Omental fat pad (tissue), 4 donors: ENCODE results near the gene SRSF11. TPM values are rescaled to one million over a fixed set of nuclear protein-coding genes. Genes with fewer than 3 reads are reported as not detected.

Experiments used
- ATAC-seq: fragments of 150-250 bp; one replicate; pipeline ENCODE4 v1.9.1; 2016; ENCODE audit warnings: mild to moderate bottlenecking, moderate library complexity; ENCODE audit not compliant: low FRiP score
- DNase-seq: peaks from one replicate; pipeline ENCODE4 v3.0.0-alpha.2; 2019; ENCODE audit warnings: low spot score
- total RNA-seq, 4 donors: library from RNA; depleted of rRNA; stranded (reverse); fragments of >200 nt; gene quantifications; one replicate each; pipeline ENCODE4 v1.1.0, GENCODE V29; 2016
- TF ChIP-seq, protein P1 (sequence below), 3 donors: fragments of 450-650 bp; IDR thresholded peaks; one replicate each; pipeline ENCODE4 v1.5.1; 2016 to 2017; ENCODE audit warnings: antibody characterized with exemption in 3 of 3, mild to moderate bottlenecking in 3 of 3, moderate library complexity in 2 of 3

SRSF11 gene
- total RNA-seq, 4 donors from 2014 or later: 143 to 240 (median 167) TPM

DNA sequence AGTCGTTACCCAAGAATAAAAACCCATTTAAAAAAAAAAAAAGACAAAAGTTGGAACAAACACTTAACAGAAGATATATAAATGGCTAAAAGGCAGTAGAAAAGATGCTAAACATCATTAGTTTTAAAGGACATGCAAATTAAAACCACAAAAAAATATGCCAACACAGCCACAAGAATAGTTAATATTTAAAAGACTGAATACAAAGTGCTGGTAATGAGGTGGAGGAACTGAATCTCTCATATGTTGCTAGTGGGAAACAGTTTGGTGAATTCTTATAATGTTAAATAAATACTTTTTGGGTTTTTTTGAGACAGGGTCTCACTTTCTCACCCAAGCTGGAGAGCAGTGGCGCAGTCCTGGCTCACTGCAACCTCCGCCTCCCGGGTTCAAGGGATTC lies 25.8 kb upstream of the SRSF11 start:
- ATAC-seq: no peak
- TF ChIP-seq, protein P1, sequence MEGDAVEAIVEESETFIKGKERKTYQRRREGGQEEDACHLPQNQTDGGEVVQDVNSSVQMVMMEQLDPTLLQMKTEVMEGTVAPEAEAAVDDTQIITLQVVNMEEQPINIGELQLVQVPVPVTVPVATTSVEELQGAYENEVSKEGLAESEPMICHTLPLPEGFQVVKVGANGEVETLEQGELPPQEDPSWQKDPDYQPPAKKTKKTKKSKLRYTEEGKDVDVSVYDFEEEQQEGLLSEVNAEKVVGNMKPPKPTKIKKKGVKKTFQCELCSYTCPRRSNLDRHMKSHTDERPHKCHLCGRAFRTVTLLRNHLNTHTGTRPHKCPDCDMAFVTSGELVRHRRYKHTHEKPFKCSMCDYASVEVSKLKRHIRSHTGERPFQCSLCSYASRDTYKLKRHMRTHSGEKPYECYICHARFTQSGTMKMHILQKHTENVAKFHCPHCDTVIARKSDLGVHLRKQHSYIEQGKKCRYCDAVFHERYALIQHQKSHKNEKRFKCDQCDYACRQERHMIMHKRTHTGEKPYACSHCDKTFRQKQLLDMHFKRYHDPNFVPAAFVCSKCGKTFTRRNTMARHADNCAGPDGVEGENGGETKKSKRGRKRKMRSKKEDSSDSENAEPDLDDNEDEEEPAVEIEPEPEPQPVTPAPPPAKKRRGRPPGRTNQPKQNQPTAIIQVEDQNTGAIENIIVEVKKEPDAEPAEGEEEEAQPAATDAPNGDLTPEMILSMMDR (IDR thresholded peaks at IDR 0.05): no peak
- DNase-seq: no peak

DNA sequence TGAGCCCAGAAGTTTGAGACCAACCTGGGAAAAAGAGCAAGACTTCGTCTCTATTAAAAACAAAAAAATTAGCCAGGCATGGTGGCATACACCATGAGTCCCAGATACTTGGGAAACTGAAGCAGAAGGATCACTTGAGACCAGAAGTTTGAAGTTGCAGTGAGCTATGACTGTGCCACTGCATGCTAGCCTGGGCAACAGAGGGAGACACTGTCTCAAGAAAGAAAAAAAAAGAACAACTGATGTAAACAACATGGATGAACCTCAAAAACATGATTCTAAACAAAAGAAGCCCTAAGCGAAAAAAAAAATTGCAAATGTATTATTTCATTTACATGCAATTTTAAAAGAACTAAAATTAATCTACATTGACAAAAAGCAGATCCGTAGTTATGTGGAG lies 24.8 kb upstream of the SRSF11 start:
- TF ChIP-seq, protein P1 (IDR thresholded peaks at IDR 0.05): no peak
- no peak for ATAC-seq
- no peak for DNase-seq

DNA sequence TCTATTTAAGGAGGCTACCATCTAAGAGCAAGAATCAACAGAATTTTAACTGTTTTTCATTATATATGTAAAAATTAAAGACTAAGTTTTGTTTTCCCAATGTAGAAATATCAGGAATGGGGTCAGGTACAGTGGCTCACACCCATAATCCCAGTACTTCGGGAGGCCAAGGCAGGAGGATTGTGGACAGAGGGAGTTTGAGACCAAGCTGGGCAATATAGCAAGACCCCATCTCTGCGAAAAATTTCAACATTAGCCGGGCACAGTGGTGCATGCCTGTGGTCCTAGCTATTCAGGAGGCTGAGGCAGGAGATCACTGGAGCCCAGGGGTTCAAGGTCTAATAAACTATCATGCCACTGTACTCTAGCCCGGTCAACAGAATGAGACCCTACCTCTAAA lies 21.1 kb upstream of the SRSF11 start:
- DNase-seq: no peak
- TF ChIP-seq, protein P1 (IDR thresholded peaks at IDR 0.05): no peak
- ATAC-seq: no peak

DNA sequence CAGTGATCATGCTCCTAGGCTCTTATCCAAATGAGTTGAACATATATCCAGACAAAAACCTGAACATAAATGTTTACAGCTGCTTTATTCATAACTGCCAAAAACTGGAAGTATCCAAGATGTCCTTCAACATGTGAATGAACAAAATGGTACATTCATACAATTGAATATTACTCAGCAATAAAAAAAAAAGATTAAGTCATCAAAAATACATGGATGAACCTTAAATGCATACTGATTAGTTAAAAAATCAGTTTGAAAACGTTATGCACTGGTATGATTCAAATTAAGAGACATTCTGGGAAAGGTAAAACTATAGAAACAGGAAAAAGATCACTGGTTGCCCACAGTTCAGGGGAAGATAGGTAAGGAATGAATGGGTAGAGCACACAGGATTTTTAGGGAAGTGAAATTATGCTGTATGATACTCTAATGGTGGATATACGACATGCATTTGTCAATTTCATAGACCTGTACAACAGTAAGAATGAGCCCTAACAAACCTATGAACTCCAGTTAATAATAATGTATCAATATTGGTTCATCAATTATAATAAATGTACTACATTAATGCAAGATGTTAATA lies 18.9 kb upstream of the SRSF11 start:
- no peak for ATAC-seq
- TF ChIP-seq, protein P1 (IDR thresholded peaks at IDR 0.05): no peak
- DNase-seq: no peak

DNA sequence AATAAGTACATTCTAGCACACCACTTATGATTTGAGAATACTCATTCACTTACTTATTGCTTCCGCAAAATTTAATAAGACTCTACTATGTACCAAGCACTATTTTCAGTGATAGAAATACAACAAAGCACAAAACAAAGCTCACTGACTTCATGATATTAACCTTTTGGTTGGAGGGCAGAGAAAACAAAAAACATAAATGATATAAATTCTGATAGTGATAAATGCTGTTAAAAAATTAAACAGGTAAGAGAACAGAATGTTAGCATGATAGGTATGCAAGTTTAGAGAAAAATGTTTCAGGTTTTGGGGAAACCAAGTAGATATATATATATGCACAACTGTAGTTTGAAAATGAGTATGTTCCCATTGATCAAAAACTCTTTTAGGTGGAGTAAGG lies 17.0 kb upstream of the SRSF11 start:
- DNase-seq: no peak

DNA sequence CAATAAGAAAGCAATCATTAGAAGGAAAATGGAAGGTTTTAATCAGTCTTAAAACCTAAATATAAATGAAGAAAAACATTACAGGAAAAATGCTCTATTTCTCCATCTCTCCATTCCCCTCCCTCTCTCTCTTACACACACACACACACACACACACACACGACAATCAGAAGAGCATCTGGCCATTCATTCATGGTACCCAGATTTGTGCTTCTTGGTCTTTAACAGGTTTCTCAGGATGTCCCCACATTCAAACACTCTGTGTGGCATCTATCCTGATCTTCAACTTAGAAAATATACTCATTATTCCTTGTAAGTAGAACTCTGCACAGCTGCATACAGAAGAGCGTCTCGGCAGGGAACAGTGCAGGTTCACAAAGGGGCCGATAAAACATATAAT lies 16.6 kb upstream of the SRSF11 start:
- no peak for ATAC-seq

More for the DNA sequence above, 17.0 kb upstream of the SRSF11 start:
- TF ChIP-seq, protein P1 (IDR thresholded peaks at IDR 0.05): no peak
- no peak for ATAC-seq

DNA sequence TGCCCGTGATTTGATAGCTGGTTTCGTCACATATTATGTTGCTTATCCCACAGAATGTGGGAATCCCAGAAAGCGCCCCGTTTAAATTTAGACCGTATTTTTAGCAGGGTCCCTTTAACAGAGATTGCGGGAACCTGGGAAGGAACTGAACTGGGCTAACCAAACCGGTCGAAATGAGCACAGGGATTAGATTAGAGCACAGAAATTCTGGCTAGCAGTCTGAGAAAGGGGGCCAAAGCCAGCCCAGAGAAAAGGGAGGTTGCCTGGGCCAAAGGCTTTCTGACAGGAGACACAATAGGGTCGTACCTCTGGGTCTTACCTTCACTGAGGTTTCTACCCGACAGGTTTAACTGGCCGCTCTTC lies 16.1 kb upstream of the SRSF11 start:
- TF ChIP-seq, protein P1 (IDR thresholded peaks at IDR 0.05): no peak
- DNase-seq (no peak), ATAC-seq (peak; percentile 26)

More for the DNA sequence above, 16.6 kb upstream of the SRSF11 start:
- TF ChIP-seq, protein P1 (IDR thresholded peaks at IDR 0.05): no peak
- no peak for DNase-seq
